IMR-90 (cell line): ENCODE results near the gene PPP6C. TPM values are rescaled to one million over a fixed set of nuclear protein-coding genes. Genes with fewer than 3 reads are reported as not detected.

Experiments used
- ATAC-seq: fragments of 200-7000 bp; cut with Tn5 transposase; 2 replicates; pipeline ENCODE4 v1.9.1; 2020; ENCODE audit warnings: low read depth, mild to moderate bottlenecking, moderate library complexity
- BruUV-seq: library from RNA; stranded (reverse); fragments of 400-500 nt; replicated peaks from 2 replicates; lab custom pipeline; 2021; lab: Mats Ljungman, UMichigan
- CTCF ChIA-PET: fragments of 300-600 bp; formaldehyde crosslinking; extraction: SDS; loops from one replicate; lab custom pipeline; 2021; ENCODE audit warnings: antibody characterized with exemption; lab: Yijun Ruan, JAX
- POLR2A ChIA-PET: fragments of 300-600 bp; sonication (Branson Sonifier 250); formaldehyde crosslinking; loops from one replicate; lab custom pipeline; 2022; ENCODE audit warnings: antibody characterized with exemption; ENCODE audit not compliant: unreplicated experiment; lab: Charles Lee
- DNase-seq: peaks from one replicate; pipeline ENCODE4 v3.0.0; 2013
- H2AFZ ChIP-seq: replicated peaks from 2 replicates; pipeline ENCODE3; 2013; ENCODE audit warnings: low read length, mild to moderate bottlenecking; ENCODE audit not compliant: poor library complexity
- H2AK5ac ChIP-seq: 2 replicates; pipeline ENCODE4 v1.6.1; 2013; ENCODE audit warnings: low read depth, low read length, inconsistent platforms
- H2AK9ac ChIP-seq: replicated peaks from 2 replicates; pipeline ENCODE3; 2013; ENCODE audit warnings: mild to moderate bottlenecking, low read depth, low read length, moderate library complexity; ENCODE audit not compliant: poor library complexity
- H2BK120ac ChIP-seq: 2 replicates; pipeline ENCODE4 v1.6.1; 2013; ENCODE audit warnings: low read depth, low read length, inconsistent platforms
- H2BK15ac ChIP-seq: 3 replicates; pipeline ENCODE4 v1.6.1; 2013; ENCODE audit warnings: low read depth, low read length, inconsistent platforms
- H2BK20ac ChIP-seq: 2 replicates; pipeline ENCODE4 v1.6.1; 2013; ENCODE audit warnings: low read depth, mild to moderate bottlenecking, inconsistent platforms, low read length, moderate library complexity
- H2BK5ac ChIP-seq: 2 replicates; pipeline ENCODE4 v1.6.1; 2013; ENCODE audit warnings: mild to moderate bottlenecking, low read depth, low read length, inconsistent platforms; ENCODE audit not compliant: poor library complexity, severe bottlenecking
- H3K14ac ChIP-seq: replicated peaks from 2 replicates; pipeline ENCODE4 v1.6.1; 2013; ENCODE audit warnings: low read depth, low read length, inconsistent platforms
- H3K18ac ChIP-seq: 2 replicates; pipeline ENCODE4 v1.6.1; 2013; ENCODE audit warnings: low read depth, low read length, control low read depth
- H3K23ac ChIP-seq: 2 replicates; pipeline ENCODE4 v1.6.1; 2013; ENCODE audit warnings: low read depth, low read length, inconsistent platforms
- H3K27ac ChIP-seq: 2 replicates; pipeline ENCODE4 v1.5.1; 2013; ENCODE audit warnings: mild to moderate bottlenecking, control low read depth, low read length; ENCODE audit not compliant: insufficient read depth
- H3K27me3 ChIP-seq: 2 replicates; pipeline ENCODE4 v1.6.1; 2013; ENCODE audit warnings: low read length; ENCODE audit not compliant: control insufficient read depth, insufficient read depth
- H3K36me3 ChIP-seq: 2 replicates; pipeline ENCODE4 v1.6.1; 2013; ENCODE audit warnings: low read length, mixed read lengths; ENCODE audit not compliant: control insufficient read depth, insufficient read depth
- H3K4ac ChIP-seq: 2 replicates; pipeline ENCODE4 v1.6.1; 2013; ENCODE audit warnings: low read depth, low read length, inconsistent platforms
- H3K4me1 ChIP-seq: 2 replicates; pipeline ENCODE4 v1.6.1; 2013; ENCODE audit warnings: low read length, mixed read lengths; ENCODE audit not compliant: control insufficient read depth, insufficient read depth
- H3K4me2 ChIP-seq: 2 replicates; pipeline ENCODE4 v1.6.1; 2013; ENCODE audit warnings: low read depth, mild to moderate bottlenecking, control low read depth, low read length, moderate library complexity
- H3K4me3 ChIP-seq: 2 replicates; pipeline ENCODE4 v1.5.1; 2013; ENCODE audit warnings: low read depth, mild to moderate bottlenecking, control low read depth, low read length, moderate library complexity; ENCODE audit not compliant: insufficient read depth
- H3K56ac ChIP-seq: 2 replicates; pipeline ENCODE4 v1.6.1; 2013; ENCODE audit warnings: low read length, inconsistent platforms; ENCODE audit not compliant: insufficient read depth; ENCODE audit errors: extremely low read depth
- H3K79me1 ChIP-seq, 2 experiments: 2 replicates each; pipeline ENCODE4 v1.6.1; 2013; ENCODE audit warnings: low read length in 2 of 2, inconsistent platforms in 1 of 2, low read depth in 1 of 2
- H3K9ac ChIP-seq: 2 replicates; pipeline ENCODE4 v1.6.1; 2013; ENCODE audit warnings: low read depth, low read length, control low read depth
- H3K9me1 ChIP-seq: 2 replicates; pipeline ENCODE4 v1.6.1; 2013; ENCODE audit warnings: low read length, inconsistent platforms; ENCODE audit not compliant: insufficient read depth
- H3K9me3 ChIP-seq: 2 replicates; pipeline ENCODE4 v1.6.1; 2013; ENCODE audit warnings: low read length; ENCODE audit not compliant: control insufficient read depth, insufficient read depth
- H4K20me1 ChIP-seq: 2 replicates; pipeline ENCODE4 v1.6.1; 2013; ENCODE audit warnings: low read length, inconsistent platforms; ENCODE audit not compliant: insufficient read depth
- H4K5ac ChIP-seq: 2 replicates; pipeline ENCODE4 v1.6.1; 2013; ENCODE audit warnings: mild to moderate bottlenecking, low read depth, low read length, control low read depth
- H4K8ac ChIP-seq, 2 experiments: 2 replicates each; pipeline ENCODE4 v1.6.1; 2013; ENCODE audit warnings: low read depth in 2 of 2, low read length in 2 of 2, control low read depth in 1 of 2, inconsistent platforms in 1 of 2
- H4K91ac ChIP-seq: 2 replicates; pipeline ENCODE4 v1.6.1; 2013; ENCODE audit warnings: low read depth, low read length, inconsistent platforms; ENCODE audit not compliant: insufficient read depth
- CTCF ChIP-seq: conservative IDR thresholded peaks from 2 replicates; pipeline ENCODE4 v1.5.1; 2012; ENCODE audit warnings: mild to moderate bottlenecking, low read depth, low read length, improper control_type of control experiment
- ELK1 ChIP-seq: fragments of 150-350 bp; IDR thresholded peaks from 2 replicates; pipeline ENCODE4 v1.6.1; 2016; ENCODE audit warnings: low read depth, mild to moderate bottlenecking, low read length, moderate library complexity, borderline replicate concordance
- RAD21 ChIP-seq: IDR thresholded peaks from 2 replicates; pipeline ENCODE4 v1.6.1; 2012; ENCODE audit warnings: low read length, improper control_type of control experiment
- WGBS, 2 experiments: methylation state at CpG; one replicate each; pipeline versions ENCODE4 v1.1.5 to v1.1.7; 2013; ENCODE audit warnings: missing lambda C conversion rate in 2 of 2; ENCODE audit not compliant: insufficient read length in 1 of 2; ENCODE audit errors: extremely low coverage in 2 of 2; 5-methylcytosine and 5-hydroxymethylcytosine counted together
- dilution Hi-C: fragments of 300-500 bp; cut with HindIII; formaldehyde crosslinking; loops from one replicate; pipeline ENCODE4 v1.14.3; 2018; ENCODE audit warnings: low sequenced_read_pairs; ENCODE audit not compliant: unreplicated experiment
- in situ Hi-C: fragments of 300-500 bp; cut with MboI; formaldehyde crosslinking; loops from 3 replicates; pipeline ENCODE4 v1.14.3; 2019; ENCODE audit warnings: low sequenced_read_pairs, inconsistent platforms, mixed read lengths
- intact Hi-C: fragments of 100-400 bp; cut with micrococcal nuclease; formaldehyde crosslinking; loops from 2 replicates; pipeline ENCODE4 v1.10.0; 2022
- polyA plus RNA-seq, 3 experiments: library from polyadenylated mRNA; depleted of rRNA; stranded (reverse); fragments of >200 nt; gene quantifications; 2 replicates each; pipeline ENCODE4 v1.2.3, GENCODE V29; 2012; ENCODE audit warnings: low replicate concordance in 1 of 3
- total RNA-seq: library from RNA; depleted of rRNA; stranded (reverse); fragments of >200 nt; gene quantifications from 2 replicates; pipeline ENCODE4 v1.2.3, GENCODE V29; 2012

Gene PPP6C
- total and polyA plus RNA-seq, 2 of the 4 experiments (the other 2 are of a cell fraction): 14.5 to 15.4 TPM

GRCh38 chr9:125141251-125141650 is 48.4 kb downstream of the PPP6C start (continued):
- TF ChIP-seq ELK1: no peak

GRCh38 chr9:125140576-125140975 is 49.0 kb downstream of the PPP6C start:
- no CpG with 5 or more reads among the region's 1 CpG for WGBS, 2 experiments
- peaks cover 8 to 45% of the 10 kb centered on the region in 2 experiments for H3K79me1 ChIP-seq
- CTCF ChIA-PET: interaction anchor here (0.7 kb wide), 2 partner anchors 22 to 193 kb away, joined by 3 read pairs; no protein-coding TSS in a partner anchor
- no peak overlapping the region for H4K91ac ChIP-seq
- dilution Hi-C loops: no loop called here
- H2AK9ac ChIP-seq: no peak overlapping the region
- H3K18ac ChIP-seq: no peak overlapping the region
- no peak overlapping the region for H2BK15ac ChIP-seq
- H2AFZ ChIP-seq: no peak overlapping the region
- no peak overlapping the region for H3K27ac ChIP-seq
- H3K23ac ChIP-seq: no peak overlapping the region
- no peak overlapping the region for H4K5ac ChIP-seq
- H3K56ac ChIP-seq: no peak overlapping the region
- POLR2A ChIA-PET: interaction anchor here (0.6 kb wide), 1 partner anchor 10 kb away, joined by 6 read pairs; no protein-coding TSS in a partner anchor
- BruUV-seq: no TSS peak
- DNase-seq: no peak
- H3K9me1 ChIP-seq: no peaks in the 10 kb centered on the region
- intact Hi-C loops: no loop called here
- H3K4me1 ChIP-seq: peaks cover 7% of the 10 kb centered on the region; the same call in 1 of the 2 replicates
- H2AK5ac ChIP-seq: no peak overlapping the region
- H3K4ac ChIP-seq: no peak overlapping the region
- H2BK20ac ChIP-seq: no peak overlapping the region
- peaks cover 3% of the 10 kb centered on the region; the same call in 1 of the 2 replicates for H4K20me1 ChIP-seq
- no peak overlapping the region for H2BK5ac ChIP-seq
- no peaks in the 10 kb centered on the region for H3K9me3 ChIP-seq
- H3K9ac ChIP-seq: no peak overlapping the region
- H3K36me3 ChIP-seq: no peaks in the 10 kb centered on the region; the same call in 1 of the 2 replicates
- in situ Hi-C loops: loop anchor here (5.0 to 10.0 kb wide), 3 partner anchors 198 to 366 kb away; partner anchors contain the start of genes ARPC5L, GOLGA1, NR6A1 and OLFML2A
- no peak for ATAC-seq
- no peak overlapping the region for H2BK120ac ChIP-seq
- no peak overlapping the region for H4K8ac ChIP-seq
- TF ChIP-seq CTCF: no peak
- TF ChIP-seq RAD21: no peak
- H3K4me2 ChIP-seq: no peak overlapping the region
- H3K27me3 ChIP-seq: no peaks in the 10 kb centered on the region
- H3K4me3 ChIP-seq: no peak overlapping the region
- H3K14ac ChIP-seq: no peak overlapping the region
